ENCODE data around the gene HAGH.

HAGH gene

DNA sequence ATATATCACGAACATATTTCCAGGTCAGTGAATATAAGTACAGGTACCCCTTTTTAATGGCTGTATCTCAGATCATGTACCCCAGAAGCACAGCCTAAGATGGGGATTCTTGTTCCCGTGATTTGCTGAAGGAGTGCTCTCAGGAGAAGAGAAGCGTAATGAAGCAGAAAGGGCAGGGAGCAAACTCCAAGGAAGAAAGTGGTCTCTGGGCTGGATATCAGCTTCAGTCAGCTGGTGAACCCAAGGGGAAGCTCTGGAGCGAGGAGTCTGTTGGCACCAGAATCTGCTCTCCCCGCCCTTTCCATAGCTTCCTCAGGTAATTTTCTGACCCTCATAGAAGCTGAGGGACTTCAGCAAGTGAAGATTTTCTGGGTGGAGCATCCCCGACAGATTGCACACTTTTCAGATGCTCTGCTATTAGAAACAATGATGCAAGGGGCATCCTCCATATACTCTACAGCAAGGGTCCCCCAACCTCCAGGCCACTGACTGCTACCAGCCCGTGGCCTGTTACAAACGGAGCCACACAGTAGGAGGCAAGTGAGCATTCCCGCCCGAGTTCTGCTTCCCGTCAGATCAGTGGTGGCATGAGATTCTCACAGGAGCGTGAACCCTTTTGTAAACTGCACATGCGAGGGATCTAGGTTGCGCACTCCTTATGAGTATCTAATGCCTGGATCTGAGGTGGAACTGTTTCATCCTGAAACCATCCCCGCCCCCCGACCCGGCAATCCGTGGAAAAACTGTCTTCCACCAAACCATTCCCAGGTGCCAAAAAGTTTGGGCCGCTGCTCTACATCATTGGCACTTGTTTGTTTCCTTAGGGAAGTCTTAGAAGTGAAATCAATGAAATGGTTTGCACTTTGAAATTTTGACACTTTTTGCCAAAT, 4.8 kb upstream of the HAGH start:
- no peak for DNase-seq (ENCODE audit: low read depth)

DNA sequence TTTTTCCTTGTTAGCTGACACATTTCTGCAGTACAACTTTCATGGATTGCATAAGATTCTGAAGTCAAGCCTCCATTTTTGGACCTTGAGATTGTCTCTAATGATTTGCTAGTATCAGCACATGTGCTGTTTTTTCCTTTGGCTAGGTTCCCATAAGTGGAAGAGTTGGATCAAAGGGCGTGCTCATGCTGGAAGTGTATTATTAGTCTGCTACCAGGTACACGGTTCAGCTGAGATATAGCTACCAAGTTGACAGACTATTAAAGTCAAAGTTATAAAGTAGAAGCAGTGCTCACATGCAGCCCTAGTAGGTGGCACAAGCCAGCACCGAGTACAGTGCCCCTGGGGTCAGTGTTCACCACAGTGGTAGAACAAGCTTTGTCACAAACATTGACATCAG, 3.6 kb upstream of the HAGH start:
- no peak for DNase-seq (ENCODE audit: low read depth)

DNA sequence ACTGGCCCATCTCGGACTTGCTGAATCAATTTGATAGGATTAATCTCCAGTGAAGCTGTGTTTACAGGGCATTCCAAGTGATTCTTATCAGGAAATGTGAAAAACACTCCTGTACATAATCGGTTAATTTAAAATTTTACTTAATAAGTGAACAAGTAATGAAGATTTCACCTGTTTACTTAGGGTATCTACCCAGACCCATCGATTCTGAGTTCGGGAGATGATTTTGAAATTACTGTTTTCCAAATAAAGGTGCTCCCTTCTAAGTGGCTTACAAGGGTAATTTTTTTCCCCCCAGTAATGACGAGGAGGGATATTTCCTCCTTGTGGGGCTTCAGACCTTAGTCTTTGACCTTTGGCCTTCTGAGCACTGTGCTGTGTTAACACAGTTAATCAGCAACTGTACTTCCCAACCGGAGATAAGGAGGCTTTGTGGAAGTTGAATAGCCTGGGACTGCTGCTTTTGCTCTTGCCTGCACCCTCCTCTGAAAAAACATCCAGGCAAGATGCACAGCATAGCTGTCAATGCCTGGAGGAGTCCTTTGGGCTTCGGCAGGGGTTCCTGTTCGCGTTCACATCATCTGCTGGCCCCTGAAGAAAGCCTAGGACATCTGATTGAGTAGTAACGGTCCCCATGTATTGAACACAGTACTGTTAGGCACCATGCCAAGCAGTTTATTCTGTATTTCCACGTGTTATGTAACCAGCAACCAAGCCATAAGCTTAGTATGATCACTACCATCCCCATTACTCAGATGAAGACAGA, 2.2 kb upstream of the HAGH start:
- DNase-seq (ENCODE audit: low read depth): no peak

DNA sequence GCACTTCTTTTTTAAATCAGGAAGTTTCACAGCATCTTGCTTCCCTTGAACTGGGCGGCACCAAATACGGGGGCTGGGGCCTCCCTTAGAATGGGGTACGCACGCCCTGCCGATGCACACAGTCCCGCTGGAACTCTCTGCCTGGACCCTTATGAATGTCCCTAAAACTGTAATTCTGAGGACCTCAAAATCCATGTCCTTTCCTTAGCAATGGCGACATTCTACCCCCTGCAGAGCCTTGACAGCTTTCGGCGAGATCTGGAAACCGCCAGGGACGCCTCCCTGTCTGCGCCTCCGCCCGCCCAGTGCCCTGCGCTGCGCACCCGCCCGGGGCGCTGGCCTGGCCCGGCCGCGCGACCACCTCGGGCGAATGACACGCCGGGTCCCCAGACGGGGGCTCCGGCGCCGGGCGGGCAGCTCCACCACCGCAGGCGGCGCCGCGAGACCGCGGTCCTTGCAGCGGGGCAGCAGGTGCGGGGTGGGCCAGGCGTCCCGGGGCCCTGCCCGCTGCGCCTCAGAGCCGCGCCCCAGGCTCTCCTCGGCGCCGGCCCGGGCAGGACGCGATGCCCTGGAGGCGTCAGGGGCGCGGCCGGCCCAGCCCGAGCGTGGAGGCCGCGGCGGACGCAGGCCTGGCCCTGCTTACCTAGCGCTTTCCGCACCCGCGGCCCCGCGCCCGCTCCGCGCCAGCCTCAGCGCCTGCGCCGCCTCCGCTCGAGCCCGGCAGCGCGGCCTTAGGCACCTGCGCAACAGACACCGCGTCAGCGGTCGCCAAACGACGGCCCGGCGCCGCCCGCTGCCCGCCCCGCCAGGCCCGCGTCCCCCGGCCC, 548 bp downstream of the HAGH start:
- DNase-seq (ENCODE audit: low read depth): no peak

DNA sequence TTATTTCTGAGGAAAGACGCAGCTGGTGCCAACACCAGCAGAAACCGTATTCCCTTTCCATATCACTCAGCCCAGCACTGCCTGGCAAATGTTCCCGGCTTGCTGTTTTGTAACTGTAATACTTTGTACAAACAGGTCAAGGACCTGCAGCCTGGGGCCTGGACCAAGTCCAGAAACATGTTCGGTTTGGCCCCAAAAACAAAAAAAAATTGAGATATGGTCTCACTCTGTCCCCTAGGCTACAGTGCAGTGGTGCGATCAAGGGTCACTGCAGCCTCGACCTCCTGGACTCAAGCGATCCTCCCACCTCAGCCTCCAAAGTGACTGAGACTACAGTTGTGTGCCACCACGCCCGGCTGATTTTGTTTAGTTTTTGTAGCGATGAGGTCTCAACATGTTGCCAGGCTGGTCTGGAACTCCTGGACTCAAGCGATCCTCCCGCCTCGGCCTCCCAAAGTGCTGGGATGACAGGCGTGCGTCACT, 1.2 kb downstream of the HAGH start:
- DNase-seq (ENCODE audit: low read depth): no peak

DNA sequence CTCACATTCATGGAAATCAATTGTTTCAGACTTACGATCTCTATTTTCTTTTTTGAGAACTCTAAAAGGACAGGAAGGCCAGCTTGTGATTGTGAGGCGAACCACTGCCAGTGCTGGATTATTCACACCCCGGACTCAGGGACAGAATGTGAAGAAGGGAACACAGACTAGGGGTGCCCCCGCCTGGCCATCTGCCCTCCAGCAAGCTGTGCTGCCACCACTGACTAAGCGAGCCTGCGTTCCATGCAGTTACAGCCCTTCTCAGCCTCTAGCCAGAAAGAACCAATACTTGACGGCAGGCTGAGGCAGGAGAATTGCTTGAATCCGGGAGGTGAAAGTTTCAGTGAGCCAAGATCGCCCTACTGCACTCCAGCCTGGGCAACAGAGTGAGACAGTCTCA, 2.8 kb downstream of the HAGH start:
- DNase-seq (ENCODE audit: low read depth): no peak

DNA sequence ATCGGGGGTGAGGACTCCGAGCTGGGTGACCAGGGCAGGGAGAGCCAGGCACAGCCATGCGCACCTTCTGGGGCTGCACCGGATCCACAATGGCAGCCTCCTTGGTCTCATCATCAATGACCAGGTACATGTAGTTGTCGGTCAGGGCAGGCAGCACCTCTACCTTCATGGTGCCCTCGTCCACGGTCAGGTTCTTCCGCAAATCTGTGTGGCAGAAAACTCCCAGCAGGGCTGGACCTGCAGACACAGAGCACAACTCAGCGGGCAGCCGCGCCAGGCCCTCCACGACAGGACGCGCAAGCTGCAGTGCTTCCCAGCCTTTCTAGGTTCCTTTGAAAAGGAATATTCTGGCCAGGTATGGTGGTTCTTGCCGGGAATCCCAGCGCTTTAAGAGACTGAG, 3.8 kb downstream of the HAGH start:
- DNase-seq (ENCODE audit: low read depth): no peak

DNA sequence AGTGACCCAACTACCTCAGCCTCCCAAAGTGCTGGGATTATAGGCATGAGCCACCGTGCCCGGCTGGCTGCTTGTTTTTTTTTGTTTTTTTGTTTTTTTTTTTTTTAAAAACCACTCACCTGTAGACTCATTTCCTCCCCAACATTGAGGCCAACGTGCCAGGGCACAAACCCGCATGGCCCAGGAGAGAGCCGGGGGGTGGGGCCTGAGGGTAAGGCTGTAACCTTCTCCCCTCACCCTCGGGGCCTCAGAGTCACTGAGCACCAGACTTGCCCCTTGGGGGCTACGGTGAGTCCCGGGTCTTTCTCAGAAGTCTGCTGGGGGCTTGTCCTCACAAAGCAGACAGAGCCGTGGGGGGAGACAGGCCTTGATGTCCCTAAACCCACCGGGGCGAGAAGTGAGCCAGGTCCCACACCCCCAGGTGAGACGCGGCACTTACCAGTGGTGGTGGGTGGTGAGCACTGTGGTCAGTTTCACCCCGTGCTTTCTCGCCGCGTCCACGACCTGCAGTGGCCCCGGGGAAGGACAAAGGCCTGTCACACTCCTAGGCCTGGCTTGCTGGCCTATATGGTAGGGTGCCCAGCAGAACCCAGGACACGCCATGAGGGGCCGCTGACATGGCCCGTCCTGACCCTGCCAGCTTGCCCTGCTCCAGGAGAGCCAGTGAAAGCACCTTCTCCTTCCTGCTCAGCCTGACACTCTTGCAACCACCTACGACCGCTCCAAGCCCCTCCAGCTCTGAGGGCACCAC, 4.6 kb downstream of the HAGH start:
- no peak for DNase-seq (ENCODE audit: low read depth)

DNA sequence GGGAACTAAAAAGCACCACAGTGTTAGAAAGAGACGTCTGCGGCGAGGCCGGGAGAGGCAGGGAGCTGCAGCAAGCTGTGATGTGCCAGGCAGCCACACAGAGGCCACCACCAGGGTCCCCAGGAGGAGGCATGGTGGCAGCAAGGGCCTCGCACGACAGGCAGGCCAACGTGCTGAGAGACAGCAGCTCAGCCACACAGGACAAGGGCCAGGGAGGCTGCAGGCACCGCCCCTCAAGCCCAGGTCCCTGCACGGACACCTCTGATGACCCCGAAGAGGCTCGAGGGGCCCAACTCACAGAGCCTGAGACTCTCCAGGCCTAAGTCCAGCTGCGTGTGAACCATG, 5.7 kb downstream of the HAGH start:
- no peak for DNase-seq (ENCODE audit: low read depth)

DNA sequence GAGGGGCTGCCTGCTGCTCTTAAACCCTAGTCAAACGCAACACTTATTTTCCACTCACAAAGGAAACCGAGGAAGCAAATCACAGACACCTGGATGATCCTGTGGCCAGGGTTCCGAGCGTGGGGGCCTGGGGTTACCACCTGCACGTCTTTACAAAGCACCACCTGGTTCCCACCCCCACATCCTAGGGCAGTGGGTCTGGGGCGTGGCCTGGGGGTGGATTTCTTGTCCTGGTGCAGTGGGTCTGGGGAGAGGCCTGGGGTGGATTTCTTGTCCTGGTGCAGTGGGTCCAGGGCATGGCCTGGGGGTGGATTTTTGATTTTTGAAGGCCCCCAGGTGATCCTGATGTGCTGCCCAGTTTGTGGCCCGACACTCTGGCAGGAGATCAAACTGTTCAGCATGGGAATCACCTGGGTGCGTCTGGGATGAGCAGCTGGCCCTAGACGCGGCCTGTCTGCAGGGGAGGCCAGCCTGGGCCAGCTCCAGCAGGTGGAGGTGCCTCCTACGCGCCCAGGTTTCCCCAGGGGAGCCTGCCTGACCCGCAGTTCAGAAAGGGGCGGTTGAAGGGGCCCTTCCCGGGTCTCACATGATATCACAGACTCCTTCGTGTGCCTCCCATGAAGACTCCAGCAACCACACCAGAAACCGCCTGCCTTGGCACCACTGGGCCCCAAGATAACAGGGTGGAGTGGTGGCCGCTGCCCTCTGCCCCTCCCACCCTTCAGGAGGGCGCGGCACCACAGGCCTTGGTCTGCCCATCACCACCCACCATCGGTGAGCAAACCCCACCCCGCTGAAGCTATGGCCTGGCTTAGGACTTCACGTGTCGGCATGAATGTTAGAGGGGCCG, 6.3 kb downstream of the HAGH start:
- DNase-seq (ENCODE audit: low read depth): no peak

DNA sequence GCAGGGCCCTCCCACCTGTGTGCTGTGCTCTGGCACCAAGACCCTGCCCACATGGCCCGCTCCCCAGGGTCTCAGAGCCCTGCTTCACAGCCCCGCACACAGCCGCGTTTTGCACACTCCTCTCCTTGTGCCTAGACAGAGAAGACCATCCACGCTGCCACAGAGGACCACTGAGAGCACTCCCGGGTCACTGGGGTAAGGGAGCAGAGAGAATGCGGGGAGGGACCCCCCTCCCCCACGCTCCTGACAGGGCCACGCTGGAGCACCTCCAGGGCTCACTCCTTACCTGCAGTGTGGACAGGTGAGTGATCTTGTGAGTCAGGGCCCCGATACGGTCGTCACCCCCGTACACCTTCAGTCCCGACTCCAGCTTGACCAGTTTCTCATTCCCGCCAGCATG, 7.0 kb downstream of the HAGH start:
- DNase-seq (ENCODE audit: low read depth): no peak

DNA sequence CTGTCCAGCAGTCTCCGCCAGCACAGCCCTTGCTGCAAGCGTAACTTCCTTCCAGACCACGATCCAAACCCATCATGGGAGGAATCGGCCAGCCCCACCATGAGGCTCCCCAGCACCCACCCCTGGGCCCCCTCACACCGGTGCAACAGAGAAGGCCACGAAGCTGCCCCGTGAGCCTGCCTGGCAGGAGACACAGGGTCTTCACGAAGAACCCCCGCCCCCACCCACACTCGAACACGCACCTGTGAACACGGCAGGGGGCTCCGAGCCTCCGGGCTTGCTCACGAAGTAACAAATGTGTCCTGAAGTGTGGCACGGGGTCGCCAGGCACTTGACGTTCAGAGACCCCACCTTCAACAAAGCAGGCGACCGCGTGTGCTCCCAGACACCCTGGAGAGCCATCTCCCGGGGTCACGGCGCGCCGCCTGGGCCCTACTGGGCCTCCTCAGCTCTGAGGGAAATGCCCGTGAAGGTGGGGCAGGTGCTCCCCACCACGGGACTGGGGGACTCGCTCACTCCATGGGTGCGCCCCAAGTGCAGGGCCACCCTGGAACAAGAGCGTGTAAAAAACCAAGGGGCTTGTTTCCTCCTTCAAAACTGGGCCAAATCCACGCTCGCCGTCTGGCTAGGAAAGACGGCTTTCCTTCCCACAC, 7.6 kb downstream of the HAGH start:
- no peak for DNase-seq (ENCODE audit: low read depth)

DNA sequence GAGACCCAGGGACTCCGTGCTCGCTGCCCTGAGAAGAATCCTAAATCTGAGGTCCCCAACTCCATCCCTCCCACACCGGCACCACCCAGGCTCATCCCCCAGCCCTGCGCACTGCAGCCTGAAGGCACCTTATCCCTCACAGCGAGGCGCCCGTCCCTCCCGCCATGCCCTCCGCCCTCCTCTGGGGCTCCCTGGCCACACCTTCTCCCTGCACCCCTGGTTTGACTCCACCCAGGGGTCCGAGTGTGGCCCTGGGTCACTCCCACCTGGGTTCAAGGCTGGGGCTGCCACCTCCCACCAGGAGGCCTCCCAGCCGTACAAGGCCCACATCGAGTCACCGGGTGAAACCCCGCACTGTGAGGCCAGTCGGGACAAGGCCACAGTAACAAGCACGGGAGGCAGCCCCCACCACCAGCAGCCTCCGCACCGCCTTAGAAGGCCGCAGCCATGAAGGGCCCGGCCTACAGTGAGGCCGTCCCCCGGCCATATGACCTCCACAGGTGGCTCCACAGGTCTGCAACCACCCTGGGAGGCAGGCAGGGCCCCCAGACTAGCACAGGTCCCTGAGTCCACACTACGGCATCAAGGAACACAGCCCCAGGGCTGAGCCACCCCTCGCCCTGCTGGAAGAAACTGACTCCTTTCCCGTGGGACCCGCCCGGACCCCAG, 8.3 kb downstream of the HAGH start:
- DNase-seq (ENCODE audit: low read depth): no peak

DNA sequence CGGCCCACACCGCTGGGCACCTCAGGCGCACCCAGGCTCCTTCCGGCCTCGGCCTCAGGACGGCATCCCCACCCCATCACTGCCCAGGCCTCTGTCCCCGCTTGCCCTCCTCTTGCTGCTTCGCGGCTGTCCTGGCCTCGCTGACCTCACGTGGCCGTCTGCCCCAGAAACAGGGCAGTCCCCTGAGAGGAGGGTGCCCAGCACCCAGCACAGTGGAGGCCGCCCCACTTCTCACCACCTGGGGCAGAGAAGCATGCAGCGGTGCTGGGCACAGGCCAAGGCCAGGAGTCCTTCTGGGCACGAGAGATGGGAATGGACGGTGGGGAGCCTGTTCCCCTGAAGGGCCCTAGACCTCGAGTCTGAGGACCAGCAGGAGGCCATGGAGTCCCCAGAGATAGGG, 8.9 kb downstream of the HAGH start:
- DNase-seq (ENCODE audit: low read depth): no peak

DNA sequence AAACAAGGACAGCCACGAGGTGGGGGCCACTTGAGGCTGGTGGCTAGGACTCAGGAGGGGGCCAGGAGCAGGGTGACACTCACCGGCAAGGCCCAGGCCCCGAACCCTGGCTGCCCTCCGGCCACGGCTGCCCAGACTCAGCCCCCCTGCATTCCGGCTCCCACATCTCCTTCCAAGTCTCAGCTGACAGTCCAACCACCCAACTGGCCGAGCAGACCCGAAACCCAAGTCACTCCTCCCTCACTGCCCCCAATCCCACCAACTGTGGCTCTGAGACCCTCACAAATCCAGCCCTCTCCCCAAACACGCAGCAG, 9.4 kb downstream of the HAGH start:
- no peak for DNase-seq (ENCODE audit: low read depth)

DNA sequence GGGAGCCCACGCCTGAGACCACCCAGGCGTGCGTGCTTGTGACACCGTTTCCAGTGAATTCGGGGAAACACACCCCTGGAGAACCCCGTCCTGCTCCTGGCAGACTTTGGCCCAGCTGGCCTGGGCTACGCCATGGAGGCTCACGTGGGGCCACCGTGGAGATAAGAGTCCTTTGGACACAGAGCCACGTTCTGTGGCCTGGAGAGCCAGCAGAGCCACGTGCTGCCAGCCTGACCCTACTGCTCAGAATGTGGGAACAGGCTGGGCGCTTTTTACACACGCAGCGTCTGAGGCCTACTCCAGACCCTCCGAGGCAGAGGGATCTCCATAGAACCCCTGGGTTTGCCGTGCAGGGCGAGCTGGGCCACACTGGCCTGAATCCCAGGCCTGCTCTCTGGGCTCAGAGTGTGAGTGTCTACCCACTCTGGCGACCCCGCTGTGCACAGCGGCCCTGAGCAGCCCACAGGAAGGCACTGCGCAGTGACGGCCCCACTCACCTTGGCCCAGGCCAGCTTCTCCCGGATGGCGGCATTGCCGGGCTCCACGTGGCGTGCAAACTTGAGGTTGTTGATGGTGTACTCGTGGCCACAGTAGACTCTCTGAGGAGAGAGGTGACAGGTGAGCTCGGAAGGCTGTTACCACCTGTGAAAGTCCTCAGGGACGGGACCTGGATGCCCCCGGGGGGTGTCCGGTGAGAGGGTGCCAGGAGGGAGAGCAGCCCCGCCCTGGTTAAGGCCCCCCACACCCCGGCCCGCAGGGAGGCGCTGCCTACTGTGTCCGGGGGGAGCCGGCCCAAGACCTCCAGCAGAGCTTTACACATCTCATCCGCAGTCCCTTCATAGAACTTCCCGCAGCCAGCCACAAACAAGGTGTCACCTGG, 10.0 kb downstream of the HAGH start:
- no peak for DNase-seq (ENCODE audit: low read depth)

DNA sequence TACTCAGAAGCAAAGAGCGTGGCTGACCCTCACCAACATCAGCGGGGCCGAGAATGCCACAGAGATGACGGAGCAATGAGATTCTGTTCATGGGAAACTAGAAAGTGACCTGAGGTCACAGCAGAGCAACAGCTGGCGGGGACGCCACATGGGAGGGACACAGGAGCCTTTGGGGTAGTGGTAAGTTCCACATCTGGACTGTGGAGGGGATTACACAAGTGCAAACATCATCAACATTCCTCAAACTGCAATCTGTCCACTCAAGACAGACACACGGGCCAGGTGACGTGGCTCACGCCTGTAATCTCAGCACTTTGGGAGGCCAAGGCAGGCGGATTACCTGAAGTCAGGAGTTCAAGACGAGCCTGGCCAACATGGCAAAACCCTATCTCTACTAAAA, 11.2 kb downstream of the HAGH start:
- DNase-seq (ENCODE audit: low read depth): no peak

DNA sequence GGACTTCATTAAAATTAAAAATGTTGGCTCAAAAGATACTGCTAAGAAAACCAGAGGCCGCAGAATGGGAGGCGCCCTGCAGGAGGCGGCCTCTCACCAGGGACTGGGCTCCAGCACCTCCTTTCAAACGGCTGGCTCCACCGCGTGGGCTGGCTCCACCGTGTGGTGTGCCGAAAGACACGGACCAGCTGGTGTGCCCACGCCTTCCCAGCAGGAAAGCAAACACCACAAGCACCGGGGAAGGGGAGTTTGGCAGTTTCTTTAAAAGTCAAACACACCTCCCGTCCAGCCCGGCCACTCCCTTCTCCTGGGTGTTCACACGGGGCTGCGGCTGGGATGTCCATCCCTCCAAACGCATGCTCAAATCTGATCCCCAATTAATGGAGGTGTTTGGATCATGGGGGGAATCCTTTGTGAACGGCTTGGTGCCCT, 13.9 kb downstream of the HAGH start:
- no peak for DNase-seq (ENCODE audit: low read depth)

DNA sequence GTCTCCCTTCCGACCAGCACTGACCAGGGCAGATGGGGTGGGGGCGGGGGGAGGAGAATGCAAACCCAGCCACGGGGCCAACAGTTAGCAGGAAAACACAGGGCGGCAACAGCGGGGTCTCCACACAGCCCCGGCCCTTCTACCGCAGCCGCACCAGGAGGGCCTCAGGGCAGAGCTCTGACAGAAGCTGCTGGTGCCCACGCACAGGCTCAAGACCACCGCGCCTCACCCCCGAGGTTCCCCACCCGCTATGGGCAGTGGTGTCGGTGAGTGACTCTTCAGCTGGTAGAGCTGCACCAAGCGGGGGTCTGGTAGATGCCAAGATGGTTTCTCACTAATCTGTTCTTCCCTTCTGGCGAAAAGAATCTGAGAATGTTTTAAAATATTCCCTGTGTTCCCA, 16.1 kb downstream of the HAGH start:
- no peak for DNase-seq (ENCODE audit: low read depth)
